DMS114 treated with DMSO at 0.1 percent for 48 hours (cell line): ENCODE results near the gene DEPP1.

Source experiments
- DNase-seq: peaks from one replicate; lab custom pipeline; 2025; ENCODE audit not compliant: unreplicated experiment; lab: John Stamatoyannopoulos, UW

DEPP1 gene

DNA sequence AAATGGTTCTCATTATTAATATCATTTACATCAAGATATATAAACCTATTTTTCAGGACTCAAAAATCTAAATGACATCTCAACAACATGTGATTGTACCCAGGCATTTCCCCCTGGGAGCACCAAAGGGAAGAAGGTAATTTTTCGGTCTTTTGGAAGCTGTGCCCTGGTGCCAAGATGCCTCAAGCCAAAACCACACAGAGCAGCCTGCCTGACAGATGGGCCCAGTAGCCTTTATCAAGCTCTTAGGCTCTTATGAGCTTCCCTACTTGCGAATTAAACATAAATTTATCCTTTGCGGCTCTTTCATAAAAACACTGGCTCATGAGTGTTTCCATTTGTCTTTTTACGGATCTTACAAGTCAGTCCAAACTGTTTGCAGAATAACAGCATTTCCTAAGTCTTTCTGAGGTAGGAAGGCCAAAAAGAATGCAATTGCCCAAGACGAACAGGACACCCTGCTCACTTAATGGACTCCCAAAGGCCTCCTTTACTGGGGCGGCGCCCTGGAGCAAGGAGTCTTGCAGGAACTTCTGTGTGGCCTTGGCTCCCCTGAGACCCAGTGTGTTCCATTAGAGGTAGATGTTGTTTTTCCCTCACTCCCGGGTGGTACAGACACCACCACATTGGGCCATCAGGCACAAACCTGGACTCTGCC lies 23.1 kb downstream of the DEPP1 start:
- DNase-seq = no peak

DNA sequence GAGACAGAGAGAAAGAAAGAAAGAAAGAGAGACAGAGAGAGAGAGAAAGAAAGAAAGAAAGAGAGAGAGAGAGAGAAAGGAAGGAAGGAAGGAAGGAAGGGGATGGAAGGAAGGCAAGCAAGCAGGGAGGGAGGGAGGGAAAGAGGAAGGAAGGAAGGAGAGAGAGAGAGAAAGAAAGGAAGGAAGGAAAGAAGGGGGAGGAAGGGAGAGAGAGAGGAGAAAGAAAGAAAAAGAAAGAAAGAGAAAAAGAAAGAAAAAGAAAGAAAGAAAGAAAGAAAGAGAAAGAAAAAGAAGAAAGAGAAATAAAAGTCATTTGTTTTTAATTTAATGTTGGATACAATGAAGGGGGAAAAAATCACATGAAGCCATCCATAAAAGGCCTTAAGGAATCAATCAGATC lies 23.6 kb downstream of the DEPP1 start:
- DNase-seq = no peak

DNA sequence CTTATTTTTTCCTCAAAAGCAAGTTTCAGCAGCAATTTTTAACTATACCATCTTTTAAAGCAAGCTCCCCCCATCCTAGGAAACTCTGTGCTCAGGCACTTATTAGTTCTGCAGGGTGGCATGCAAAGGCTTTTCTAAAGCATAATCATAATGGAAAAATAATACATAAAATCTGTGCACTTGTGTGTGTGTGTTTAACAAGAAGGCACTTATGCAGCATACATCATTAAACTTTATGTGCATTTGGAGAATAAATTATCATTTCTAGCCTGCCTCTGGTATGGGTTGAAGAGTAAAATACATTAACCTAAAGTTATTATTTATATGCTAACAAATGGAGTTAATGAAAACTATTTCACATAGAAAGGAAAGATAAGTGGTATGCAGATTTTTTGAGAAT lies 24.6 kb downstream of the DEPP1 start:
- no peak for DNase-seq

DNA sequence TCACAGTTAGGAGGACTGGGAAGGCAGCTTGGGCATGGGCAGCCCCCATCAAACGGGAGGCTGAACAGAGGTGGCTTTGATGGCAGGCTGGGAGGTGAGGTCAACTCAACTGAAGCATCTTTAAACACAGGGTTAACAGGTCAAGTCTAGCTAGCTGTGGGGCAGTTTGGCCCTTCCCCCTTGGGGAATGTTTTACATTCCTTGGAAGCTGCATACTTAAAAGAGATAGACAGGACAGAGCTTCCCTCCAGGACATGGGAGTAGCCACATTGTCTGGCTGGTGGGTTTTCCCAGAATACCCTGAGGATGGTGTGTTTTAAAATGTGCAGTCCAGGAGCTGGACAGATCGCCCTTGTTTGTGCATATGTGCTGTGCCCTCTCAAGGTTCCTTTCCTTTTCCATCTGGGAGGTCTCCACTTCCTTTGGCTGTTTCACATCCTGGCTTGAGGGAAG lies 25.8 kb downstream of the DEPP1 start:
- no peak for DNase-seq

DNA sequence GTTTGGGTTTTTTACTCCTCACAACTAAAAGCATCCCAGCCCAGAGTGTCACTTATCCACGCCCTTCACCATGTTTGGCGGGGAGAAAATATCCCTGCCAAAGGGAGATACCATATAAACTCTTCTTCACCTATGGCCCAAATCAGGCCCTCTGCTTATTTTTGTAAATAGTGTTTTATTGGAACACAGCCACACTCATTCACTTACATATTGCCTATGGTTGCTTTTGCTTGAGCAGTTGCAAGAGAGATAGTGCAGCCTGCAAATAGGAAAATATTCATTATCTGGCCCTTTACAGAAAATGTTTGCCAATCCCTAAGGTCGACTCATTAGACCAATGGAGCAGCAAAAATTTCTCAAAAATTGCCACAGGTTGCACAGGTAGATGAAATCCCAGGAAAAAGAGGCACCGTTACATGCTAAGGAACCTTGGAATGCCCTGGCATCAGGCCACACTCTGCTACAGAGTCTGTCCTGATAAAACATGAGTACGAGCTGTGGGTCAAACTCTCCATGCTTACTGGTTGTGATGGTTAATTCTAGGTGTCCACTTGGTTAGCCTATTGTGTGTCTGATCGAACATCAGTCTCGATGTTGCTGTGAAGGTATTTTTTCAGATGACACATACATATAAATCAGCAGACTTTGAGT lies 26.9 kb downstream of the DEPP1 start:
- no peak for DNase-seq

DNA sequence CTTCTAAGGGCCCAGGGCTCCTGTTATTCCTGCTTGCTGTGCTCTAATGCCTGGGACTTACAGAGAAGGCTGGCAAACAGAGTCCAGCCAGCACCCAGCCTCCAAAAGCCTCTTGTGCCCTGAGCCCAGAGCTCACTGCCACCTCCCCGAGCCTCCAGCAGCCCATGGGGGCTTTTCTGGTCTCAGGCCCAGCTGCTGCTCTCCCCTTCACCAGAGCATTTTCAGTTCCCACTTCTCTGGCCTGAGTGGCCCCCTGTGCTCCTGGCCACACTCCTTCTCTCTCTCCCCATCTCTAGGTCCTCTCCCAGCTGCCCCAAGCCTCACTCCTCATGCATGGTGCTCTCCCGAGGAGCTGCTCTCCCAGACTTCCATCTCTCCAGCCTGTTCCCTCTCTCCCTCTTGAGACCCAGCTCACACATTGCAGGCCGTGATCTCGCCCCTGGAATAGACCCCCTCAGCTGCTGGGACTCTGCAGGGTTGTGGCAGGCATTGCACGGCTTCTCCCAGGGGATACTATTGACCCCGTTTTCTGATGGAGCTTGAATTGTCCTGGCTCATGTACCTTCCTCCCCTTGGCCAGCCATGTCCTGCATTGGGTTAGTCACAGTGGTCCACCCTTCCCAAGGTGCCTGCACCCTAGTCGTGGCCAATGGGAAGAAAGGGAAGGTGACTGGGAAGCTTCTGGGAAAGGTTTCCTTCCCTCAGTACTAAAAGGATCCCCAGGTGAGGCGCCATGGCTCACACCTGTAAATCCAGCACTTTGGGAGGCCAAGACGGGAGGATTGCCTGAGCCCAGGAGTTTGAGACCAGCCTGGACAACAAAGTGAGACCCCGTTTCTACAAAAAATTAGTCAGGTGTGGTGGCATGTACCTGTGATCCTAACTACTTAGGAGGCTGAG lies 28.0 kb downstream of the DEPP1 start:
- DNase-seq = no peak

DNA sequence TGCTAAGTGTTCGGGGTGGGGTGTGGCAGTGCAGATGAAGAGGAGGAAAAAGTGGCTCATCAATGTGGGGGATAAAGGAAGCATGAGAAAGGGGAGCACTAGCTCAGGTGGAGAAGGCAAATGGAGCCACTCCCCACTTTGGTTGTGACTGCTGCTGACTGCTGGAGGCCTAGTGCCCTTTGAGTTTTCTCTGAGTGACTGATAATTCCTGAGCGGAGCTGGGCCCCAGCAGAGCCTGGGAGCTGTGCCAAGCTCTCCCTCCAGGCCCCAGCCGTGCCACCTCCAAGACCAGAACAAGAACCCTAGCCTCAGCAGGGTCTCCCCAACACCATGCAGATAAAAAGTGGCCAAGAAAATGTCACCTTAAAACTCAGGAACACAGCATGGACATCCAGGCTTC lies 28.7 kb downstream of the DEPP1 start:
- DNase-seq = no peak

DNA sequence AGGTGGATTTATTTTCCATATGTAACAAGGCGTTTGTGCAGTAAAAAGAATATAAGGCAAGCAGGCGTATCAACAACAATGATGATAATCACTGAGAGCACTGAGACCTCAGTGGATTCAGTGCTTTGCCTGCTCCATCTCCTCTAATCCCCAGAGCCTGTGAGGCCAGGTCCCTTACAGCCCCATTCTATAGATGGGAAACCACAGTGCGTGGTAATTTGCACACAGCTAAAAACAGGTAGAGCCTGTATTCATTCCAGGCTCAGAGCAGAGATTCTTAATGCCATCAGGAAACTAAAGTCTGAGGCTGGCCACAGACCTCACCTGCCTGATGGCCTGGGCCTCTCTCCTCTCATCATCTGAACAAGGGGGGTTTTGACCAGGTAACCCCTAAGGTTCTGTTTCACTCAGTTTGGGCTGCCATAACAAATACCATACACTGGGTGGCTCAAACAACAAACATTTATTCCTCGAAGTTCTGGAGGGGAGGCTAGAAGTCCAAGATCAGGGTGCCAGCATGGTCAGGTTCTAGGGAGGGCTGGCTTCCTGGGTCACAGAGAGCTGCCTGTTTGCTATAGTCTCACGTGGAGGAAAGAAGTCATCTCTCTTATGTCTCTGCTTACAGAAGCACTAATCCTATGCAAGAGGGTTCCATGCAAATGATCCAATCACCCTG lies 29.3 kb downstream of the DEPP1 start:
- no peak for DNase-seq

DNA sequence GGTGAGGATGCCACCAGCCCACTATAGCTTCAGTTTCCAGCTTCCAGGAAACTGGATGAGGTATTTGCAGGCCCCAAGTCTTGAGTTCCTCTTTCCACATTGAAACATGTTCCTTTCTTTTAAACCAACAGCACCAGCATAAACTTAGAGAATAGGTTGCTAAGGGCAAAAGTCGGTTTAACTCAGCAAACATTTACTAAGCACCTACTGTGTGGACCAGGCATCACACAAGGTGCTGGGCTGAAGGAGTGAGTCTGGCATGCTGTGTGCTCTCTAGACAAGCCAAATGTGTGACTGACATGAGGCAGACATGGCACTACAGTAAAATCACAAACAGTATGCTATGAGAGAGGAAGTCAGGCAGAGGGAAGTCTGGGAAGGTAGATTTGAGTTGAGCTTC lies 30.0 kb downstream of the DEPP1 start:
- no peak for DNase-seq

DNA sequence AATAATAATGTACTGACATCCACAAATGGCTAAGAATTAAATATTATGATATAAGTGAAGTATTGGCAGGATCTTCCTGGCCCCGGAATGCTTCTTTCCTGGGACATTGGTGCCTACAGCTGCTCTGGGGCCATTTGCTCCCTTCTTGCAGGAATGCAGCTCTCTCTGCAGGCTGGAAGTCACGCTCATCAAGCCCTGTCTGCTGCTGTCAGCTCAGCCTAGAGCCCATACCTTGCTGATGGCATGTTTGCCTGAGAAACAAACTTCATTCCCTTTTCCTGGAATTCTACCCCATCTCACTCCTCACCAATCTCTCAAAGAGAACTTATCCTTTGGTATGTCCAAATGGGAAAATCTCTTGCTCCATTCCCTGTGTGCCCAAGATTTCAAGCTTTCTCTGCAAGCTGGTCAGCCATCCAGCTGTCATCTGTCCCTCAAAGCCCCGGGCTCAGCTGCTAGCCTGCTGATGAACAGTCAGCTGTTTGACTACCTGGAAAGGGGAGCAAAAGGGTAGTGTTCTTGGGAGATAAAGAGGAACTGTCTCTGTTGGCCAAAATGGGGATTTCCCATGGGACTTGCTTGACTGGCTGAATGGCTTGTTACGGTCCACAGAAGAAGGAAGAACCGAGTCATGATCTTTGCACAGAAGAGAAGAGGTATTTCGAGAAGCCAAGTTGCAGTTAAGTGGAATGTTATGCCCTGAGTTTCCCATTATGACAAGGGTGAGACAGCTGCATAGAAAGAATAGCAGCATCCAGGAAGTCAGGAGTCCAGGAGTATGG lies 31.0 kb downstream of the DEPP1 start:
- no peak for DNase-seq

DNA sequence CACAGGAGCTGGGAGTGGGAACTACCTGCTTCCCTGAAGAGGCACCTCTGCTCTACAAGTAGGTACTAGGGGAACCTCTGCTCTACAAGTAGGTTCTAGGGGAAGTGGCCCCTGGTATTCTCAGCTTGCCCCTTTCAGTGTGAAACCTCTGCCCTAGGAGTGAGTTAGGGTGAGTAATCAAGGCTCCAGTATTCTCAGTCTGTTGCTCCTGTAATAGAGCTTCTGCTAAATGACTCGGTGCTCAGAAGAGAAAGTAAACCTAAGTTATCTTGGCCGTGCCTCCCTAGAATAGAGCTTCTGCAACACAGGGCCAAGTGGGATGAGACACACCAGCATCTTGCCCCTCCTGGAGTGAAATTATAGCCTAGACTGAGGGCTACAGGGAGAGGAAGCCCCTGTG lies 32.4 kb downstream of the DEPP1 start:
- no peak for DNase-seq

DNA sequence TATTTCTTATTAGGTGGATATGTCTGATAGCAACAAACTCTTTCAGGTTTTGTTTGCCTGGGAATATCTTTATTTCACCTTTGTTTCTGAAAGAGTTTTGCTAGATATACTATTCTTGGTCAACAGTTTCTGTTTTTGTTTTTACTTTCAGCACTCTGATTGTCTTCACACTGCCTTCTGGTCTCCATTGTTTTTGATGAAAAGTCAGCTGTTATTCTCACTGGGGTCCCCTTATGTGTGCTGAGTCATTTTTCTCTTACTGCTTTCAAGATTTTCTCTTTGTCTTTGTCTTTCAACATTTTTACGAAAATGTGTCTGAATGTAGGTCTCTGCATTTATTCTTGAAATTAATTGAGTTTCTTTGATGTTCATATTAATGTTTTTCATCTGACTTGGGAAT lies 34.3 kb downstream of the DEPP1 start:
- no peak for DNase-seq

DNA sequence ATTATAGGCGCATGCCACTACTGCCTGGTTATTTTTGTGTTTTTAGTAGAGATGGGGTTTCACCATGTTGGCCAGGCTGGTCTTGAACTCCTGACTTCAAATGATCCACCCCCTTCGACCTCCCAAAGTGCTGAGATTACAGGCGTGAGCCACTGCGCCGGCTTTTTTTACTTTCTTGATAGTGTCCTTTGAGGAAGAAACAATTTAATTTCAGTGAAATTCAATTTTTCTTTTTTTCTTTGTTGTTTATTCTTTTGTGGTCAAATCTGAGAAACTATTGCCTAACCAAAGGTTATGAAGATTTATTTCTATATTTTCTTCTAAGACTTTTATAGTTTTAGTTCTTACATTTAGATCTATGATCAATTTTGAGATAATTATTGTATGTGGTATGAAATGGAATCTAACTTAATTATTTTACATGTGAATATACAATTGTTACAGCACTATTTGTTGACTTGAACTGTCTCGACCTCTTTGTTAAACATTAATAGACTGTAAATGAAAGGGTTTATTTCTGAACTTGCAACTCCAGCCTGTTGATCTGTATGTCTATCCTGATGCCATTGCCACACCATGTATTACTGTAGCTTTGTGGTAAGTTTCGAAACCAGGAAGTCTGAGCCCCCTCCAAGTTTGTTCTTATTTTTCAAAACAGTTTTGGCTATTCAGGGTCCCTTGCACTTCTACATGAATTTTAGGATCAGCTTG lies 38.8 kb downstream of the DEPP1 start:
- no peak for DNase-seq

DNA sequence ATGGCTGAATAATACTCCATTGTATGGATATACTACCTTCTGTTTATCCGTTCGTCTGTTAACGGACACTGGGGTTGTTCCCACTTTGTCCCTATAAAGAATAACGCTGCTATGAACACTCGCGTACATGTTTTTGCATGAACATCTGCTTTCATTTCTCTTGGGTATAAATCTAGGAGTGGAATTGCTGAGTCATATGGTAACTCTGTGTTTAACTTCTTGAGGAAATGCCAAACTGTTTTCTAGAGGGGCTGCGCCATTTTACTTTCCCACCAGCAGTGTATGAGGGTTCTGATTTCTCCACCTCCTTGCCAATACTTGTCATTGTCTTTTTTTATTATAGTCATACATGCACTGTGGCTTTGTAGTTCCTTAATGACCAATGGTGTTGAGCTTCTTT lies 39.7 kb downstream of the DEPP1 start:
- DNase-seq = no peak

DNA sequence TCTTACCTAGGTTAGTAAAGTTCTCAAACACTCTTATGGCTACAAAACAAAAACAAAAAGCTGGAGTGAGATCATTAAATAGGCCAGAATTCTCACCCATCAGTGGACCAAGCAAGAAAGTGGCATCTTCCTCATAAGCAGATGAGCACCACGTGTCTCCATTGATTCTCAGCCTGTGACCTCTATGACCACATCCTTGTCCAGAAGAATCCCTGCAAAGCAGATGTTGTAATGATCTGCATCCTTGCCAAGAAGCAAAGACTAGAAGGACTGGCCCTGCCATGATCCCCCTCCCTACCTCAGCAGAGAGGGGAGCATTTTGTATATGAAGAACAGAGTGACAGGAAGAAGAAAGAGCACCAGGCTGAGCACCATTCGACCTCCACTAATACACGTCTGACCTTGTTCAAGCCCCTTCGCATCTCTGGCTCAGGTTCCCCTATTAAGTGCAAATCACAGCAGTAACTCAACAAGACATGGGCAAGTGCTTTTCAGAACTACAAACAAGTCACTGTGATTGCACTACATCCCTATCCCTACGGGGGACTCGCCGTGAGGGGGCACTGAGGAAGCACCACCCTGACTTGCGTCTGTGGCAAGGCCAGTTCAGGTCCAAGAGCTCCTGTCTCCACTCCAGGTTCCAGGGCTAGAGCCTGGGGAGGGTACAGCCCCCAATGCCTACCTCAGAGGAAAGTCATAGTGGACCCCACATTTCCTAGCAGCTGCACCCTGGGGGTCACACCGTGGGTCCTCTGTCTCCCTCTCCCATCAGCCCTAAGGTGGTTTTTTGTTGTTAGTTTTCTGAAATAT lies 41.2 kb downstream of the DEPP1 start:
- DNase-seq = no peak

DNA sequence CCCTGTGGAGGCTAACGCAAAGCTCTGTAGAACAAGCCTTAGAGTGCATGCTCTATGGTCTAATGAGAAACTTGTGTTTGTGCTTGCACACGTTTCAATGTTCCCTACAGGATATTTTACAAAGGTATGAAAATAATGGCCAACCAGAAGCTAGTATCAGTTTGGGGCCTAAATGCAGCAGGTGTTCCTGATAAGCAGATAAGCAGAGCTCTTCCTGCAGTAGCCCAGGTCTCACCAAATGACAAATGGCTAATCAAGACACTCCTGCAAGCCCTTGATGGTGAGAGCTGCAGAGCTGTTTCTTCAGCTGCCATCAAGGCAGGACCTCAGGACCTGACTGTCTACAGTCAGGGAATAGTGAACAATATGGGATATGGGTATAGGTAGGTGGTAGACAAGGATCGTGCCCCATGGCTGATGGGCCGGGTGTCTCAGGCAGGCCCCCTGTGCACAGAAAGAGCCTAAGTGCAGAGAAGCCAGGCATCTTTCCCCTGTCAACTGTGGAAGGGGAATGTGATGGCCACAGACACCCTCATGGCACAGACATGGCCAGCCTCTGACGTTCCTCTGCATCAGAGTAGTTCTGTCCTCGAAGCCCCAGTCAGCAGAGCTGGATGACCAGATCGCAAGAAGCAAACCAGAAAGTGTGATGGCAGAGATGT lies 42.2 kb downstream of the DEPP1 start:
- no peak for DNase-seq

DNA sequence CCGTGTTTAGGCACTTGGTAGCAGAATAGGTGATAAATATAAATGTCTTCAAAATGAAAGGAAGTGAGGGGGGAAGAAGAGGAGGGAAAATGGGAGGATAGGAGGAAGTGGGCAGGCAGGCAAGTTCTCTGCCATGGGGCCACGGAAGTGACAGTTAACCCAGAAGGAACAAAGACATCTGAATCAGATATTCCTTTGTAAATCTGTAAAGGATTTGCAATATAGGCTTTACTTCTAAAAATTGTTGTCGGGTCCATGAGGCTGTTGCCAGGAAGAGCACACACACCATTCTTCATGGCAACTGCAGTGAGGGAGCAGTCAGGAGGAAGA lies 42.7 kb downstream of the DEPP1 start:
- DNase-seq = no peak

DNA sequence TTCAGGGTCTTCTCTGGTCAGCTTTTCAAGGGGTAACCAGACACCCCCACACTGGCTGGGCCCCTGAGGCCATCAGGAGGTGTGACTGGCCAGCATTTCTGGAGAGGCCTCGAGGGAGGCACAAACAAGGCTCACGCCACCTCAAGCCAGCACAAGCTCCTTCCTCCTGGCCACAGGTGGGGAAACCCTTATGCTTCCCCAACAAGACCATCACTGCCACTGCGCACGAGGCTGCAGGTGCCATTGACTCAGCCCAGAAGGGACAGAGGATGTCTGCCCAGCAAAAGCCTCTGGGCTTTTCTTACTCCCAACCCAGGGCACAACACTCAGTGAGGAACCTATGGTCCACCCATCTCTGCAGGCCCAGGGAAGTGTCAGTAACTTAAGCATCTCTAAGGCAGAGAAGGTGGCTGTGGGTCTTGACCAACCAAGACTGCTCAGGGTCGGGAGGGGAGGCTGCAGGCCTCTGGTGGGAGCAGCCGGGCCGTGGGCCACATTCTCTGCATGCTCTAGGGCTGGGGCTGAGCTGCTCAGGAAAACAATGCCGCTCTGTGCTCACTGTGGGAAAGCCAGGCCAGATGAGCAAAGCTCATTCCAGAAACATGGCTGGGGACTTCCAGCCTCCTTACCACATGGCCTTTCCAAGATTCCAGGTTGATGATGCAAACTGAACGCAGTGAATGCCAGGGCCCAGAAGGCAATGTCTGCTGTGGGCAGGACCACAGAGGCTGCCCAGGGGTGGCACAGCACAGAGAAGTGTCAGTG lies 43.2 kb downstream of the DEPP1 start:
- DNase-seq = no peak
